GM23248 (cell line): Measurements from ENCODE around the gene PRPF18. TPM values are rescaled to one million over a fixed set of nuclear protein-coding genes. Genes with fewer than 3 reads are reported as not detected.

Experiments used
- DNase-seq: peaks from one replicate; pipeline ENCODE4 v3.0.0-alpha.2; 2015
- H2AFZ ChIP-seq: fragments of 200-600 bp; sonication (generic); 2 replicates; pipeline ENCODE4 v1.6.1; 2016; ENCODE audit warnings: antibody characterized with exemption
- H3F3A ChIP-seq: fragments of 200-600 bp; sonication (generic); 2 replicates; pipeline ENCODE4 v1.6.1; 2016; ENCODE audit warnings: mild to moderate bottlenecking, antibody characterized with exemption, mixed run types; ENCODE audit not compliant: insufficient read depth
- H3K27ac ChIP-seq: fragments of 200-600 bp; sonication (generic); 2 replicates; pipeline ENCODE4 v1.5.1; 2016; ENCODE audit warnings: mild to moderate bottlenecking
- H3K27me3 ChIP-seq: fragments of 200-600 bp; sonication (generic); replicated peaks from 2 replicates; pipeline ENCODE4 v1.6.1; 2016; ENCODE audit warnings: mild to moderate bottlenecking; ENCODE audit not compliant: insufficient read depth
- H3K36me3 ChIP-seq: fragments of 200-600 bp; sonication (generic); 2 replicates; pipeline ENCODE4 v1.6.1; 2016; ENCODE audit warnings: low read depth, mild to moderate bottlenecking
- H3K4me1 ChIP-seq: fragments of 200-600 bp; sonication (generic); 2 replicates; pipeline ENCODE4 v1.6.1; 2016; ENCODE audit warnings: mild to moderate bottlenecking; ENCODE audit not compliant: insufficient read depth
- H3K4me2 ChIP-seq: fragments of 200-600 bp; sonication (generic); one replicate; pipeline ENCODE4 v1.6.1; 2016; ENCODE audit warnings: mild to moderate bottlenecking; ENCODE audit not compliant: unreplicated experiment
- H3K4me3 ChIP-seq: fragments of 200-600 bp; sonication (generic); 2 replicates; pipeline ENCODE4 v1.5.1; 2016; ENCODE audit warnings: mild to moderate bottlenecking
- H3K79me2 ChIP-seq: fragments of 200-600 bp; sonication (generic); 2 replicates; pipeline ENCODE4 v1.6.1; 2016; ENCODE audit warnings: mild to moderate bottlenecking; ENCODE audit not compliant: insufficient read depth
- H3K9ac ChIP-seq: fragments of 200-600 bp; sonication (generic); 2 replicates; pipeline ENCODE4 v1.6.1; 2016; ENCODE audit warnings: mild to moderate bottlenecking
- H3K9me2 ChIP-seq: fragments of 200-600 bp; sonication (generic); 2 replicates; pipeline ENCODE4 v1.6.1; 2016; ENCODE audit warnings: mixed run types, mild to moderate bottlenecking, moderate library complexity; ENCODE audit not compliant: insufficient read depth
- H3K9me3 ChIP-seq: fragments of 200-600 bp; sonication (generic); one replicate; pipeline ENCODE4 v1.6.1; 2017; ENCODE audit warnings: low read depth
- H4K20me1 ChIP-seq: fragments of 200-600 bp; sonication (generic); 2 replicates; pipeline ENCODE4 v1.6.0; 2016; ENCODE audit not compliant: insufficient read depth
- EZH2 ChIP-seq: fragments of 200-600 bp; sonication (generic); IDR thresholded peaks from 2 replicates; pipeline ENCODE4 v1.6.1; 2018; ENCODE audit warnings: antibody characterized with exemption, mild to moderate bottlenecking; ENCODE audit not compliant: insufficient read depth, poor library complexity, severe bottlenecking
- EZH2phosphoT487 ChIP-seq: fragments of 200-600 bp; sonication (generic); IDR thresholded peaks from 2 replicates; pipeline ENCODE4 v1.6.1; 2018; ENCODE audit warnings: antibody characterized with exemption, moderate library complexity, mild to moderate bottlenecking, low read depth; ENCODE audit not compliant: insufficient read depth
- WGBS, 2 experiments: methylation state at CpG; one replicate each; pipeline ENCODE4 v1.1.6; 2015 to 2017; ENCODE audit warnings: low lambda C conversion rate in 2 of 2, low coverage in 1 of 2; ENCODE audit errors: missing lambda C conversion rate in 2 of 2; 5-methylcytosine and 5-hydroxymethylcytosine counted together
- in situ Hi-C: fragments of 300-500 bp; cut with MboI; formaldehyde crosslinking; loops from 2 replicates; pipeline ENCODE4 v1.15.0; 2020
- polyA plus RNA-seq: library from polyadenylated mRNA; unstranded; fragments of >200 nt; fragmentation: Nextera tagmentation; extraction: Ambion mirVana; gene quantifications from 2 replicates; pipeline ENCODE4 v1.2.1, GENCODE V29; 2016
- total RNA-seq: library from RNA; depleted of rRNA; stranded (reverse); fragments of >200 nt; shearing (Covaris generic); gene quantifications from 2 replicates; pipeline ENCODE4 v1.2.3, GENCODE V29; 2014

PRPF18 gene
- total and polyA plus RNA-seq, 2 experiments from 2014 or later, result 21.8 to 30.2 TPM

DNA sequence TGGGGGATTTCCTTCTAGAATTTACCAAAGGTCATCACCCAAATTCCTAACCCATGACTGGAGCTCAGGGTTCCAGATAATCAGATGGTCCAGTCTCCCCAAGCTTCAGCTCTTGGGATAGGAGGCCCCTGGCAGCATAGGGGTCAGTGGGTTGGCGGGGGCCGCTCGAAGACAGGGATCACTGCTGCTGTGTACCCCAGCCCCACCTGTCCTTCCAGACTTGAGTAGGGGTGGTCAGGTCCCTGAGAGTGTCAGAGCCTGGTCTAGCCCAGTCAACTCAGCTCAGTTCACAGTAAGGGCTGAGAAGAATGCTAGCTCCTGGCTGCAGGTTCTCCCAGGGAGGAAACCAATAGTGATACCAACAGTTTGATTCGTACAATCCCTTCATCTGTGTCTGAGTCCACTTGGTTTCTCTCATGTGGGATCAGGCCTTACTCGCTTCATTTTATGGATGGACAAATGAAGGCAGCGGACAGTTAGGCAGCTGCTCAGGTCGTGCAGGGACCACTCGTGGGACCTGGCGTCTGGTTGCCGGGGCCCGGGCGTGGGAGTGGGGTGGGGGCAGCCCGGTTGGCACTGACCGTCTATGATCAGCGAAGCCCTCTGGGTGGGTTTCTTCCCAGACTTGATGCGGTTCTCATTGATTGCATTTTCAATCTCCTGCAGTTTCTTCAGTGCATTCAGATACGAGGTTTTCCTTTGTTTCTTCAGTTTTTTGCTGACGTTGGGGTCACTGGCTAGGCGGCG, 78.9 kb downstream of the PRPF18 start:
- DNase-seq, result no peak
- no peak overlapping the region for H3K9ac ChIP-seq
- H3K36me3 ChIP-seq, result peaks cover 16% of the 10 kb centered on the region; the same call in 1 of the 2 replicates
- 97 to 98% methylated on average over 18 to 20 of the region's 20 CpGs for WGBS, 2 experiments
- H3K4me3 ChIP-seq, result no peak overlapping the region
- no peak overlapping the region for H2AFZ ChIP-seq
- TF ChIP-seq EZH2phosphoT487, result no peak
- TF ChIP-seq EZH2, result no peak
- H3K27me3 ChIP-seq, result no peaks in the 10 kb centered on the region
- H3K9me3 ChIP-seq, result no peaks in the 10 kb centered on the region
- H3K9me2 ChIP-seq, result no peaks in the 10 kb centered on the region
- H4K20me1 ChIP-seq, result no peaks in the 10 kb centered on the region
- peaks cover 14% of the 10 kb centered on the region for H3F3A ChIP-seq
- H3K79me2 ChIP-seq, result no peaks in the 10 kb centered on the region
- peaks cover 3% of the 10 kb centered on the region; the same call in 1 of the 2 replicates for H3K4me1 ChIP-seq
- H3K4me2 ChIP-seq, result no peak overlapping the region
- H3K27ac ChIP-seq, result no peak overlapping the region
- in situ Hi-C loops, result no loop called here

DNA sequence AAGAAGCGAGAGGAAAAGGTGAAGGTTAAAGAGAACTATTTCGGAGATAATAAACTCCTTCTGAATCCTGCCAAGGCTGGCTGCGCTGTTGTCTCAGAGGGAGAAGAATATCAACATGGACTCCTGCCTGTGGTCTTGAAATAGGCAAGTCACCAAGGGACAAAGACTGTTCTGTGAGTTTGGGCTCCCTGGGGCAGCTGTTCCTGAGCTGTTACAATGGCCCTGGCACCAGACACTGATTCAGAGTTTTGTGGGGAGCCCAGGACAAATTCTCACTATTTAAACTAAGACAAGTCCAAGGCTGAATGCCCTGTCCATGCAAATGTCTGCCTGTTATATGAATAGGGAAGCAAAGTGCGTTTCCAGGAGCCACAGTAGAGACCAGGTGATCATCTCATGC, 81.4 kb downstream of the PRPF18 start:
- Histone ChIP-seq H3F3A (peaks cover 13% of the 10 kb centered on the region; the same call in 1 of the 2 replicates), H3K36me3 (peaks cover 23% of the 10 kb centered on the region; the same call in 1 of the 2 replicates), H2AFZ (no peak overlapping the region), H3K4me3 (no peak overlapping the region), H3K4me2 (no peak overlapping the region), H4K20me1 (no peaks in the 10 kb centered on the region), H3K9ac (no peak overlapping the region), H3K27me3 (no peaks in the 10 kb centered on the region), H3K9me2 (no peaks in the 10 kb centered on the region), H3K27ac (no peak overlapping the region), H3K79me2 (no peaks in the 10 kb centered on the region), H3K4me1 (no peaks in the 10 kb centered on the region), H3K9me3 (no peaks in the 10 kb centered on the region)
- no peak for DNase-seq
- in situ Hi-C loops, result no loop called here
- TF ChIP-seq EZH2 (no peak), EZH2phosphoT487 (no peak)
- WGBS, 2 experiments, result 97 to 98% methylated on average over 4 of the region's 4 CpGs

DNA sequence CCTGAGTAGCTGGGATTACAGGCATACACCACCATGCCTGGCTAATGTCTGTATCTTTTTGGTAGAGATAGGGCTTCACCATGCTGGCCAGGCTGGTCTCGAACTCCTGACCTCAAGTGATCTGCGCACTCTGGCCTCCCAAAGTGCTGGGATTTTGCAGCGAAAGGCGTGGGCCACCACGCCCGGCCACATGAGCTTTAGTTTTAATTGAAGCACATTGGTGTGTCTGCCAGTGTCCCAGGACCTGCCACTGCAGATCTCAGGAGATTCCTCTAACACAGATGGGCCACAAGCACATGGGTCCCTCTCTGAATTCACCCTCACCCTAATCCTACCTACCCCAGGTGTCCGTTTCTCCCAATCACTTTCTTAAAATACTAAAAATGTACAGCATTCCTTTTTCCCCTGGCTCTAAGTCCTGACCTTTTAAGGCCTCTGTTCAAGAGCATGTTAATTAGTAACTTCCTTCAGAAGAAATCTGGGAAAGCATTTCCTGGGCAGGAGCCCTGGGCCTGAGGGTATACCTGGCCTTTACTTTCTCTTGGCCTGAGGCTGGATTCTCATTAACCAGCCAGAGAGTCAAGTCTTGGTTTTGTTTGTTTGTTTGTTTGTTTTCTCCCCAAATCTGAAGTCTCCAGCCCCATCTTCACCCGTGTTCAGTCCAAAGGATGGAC, 82.6 kb downstream of the PRPF18 start:
- DNase-seq, result no peak
- Histone ChIP-seq H3K9me2 (no peaks in the 10 kb centered on the region), H3K9me3 (no peaks in the 10 kb centered on the region), H2AFZ (no peak overlapping the region), H3F3A (peaks cover 8% of the 10 kb centered on the region; the same call in 1 of the 2 replicates), H3K36me3 (peaks cover 20% of the 10 kb centered on the region; the same call in 1 of the 2 replicates), H3K4me3 (no peak overlapping the region), H3K79me2 (no peaks in the 10 kb centered on the region), H3K27me3 (no peaks in the 10 kb centered on the region), H3K27ac (no peak overlapping the region), H3K9ac (no peak overlapping the region), H4K20me1 (no peaks in the 10 kb centered on the region), H3K4me2 (no peak overlapping the region), H3K4me1 (no peaks in the 10 kb centered on the region)
- WGBS, 2 experiments, result 84 to 85% methylated on average over 8 of the region's 8 CpGs
- no peak for TF ChIP-seq EZH2phosphoT487
- no peak for TF ChIP-seq EZH2
- in situ Hi-C loops, result no loop called here

DNA sequence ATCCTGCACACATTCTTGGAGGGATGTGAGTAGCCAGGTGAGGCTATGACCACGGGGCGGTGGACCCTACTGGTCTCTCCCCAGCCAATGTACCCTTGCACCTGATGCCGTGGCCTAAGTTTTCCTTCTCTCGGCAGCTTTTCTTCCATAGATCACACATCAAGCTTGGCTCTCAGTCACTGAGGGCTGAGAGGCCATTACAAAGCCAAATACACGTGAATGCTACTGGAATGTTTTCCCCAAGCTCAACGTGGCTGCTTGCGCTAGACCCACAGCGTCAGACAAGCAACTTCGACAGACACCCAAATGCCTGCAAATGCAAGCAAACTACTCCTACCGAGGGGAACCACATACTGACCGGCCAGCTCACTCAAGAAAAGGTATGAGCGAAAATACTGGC, 83.1 kb downstream of the PRPF18 start:
- Histone ChIP-seq H3K27ac (no peak overlapping the region), H3K9me3 (no peaks in the 10 kb centered on the region), H3K4me2 (no peak overlapping the region), H4K20me1 (no peaks in the 10 kb centered on the region), H3K79me2 (peaks cover 4% of the 10 kb centered on the region; the same call in 1 of the 2 replicates), H3K4me3 (no peak overlapping the region), H3K4me1 (no peaks in the 10 kb centered on the region), H3K27me3 (no peaks in the 10 kb centered on the region), H3K36me3 (peaks cover 22% of the 10 kb centered on the region; the same call in 1 of the 2 replicates), H2AFZ (no peak overlapping the region), H3K9ac (no peak overlapping the region), H3F3A (0 out of 2 replicates have a peak, but pooled peaks cover 6% of the 10 kb centered on the region), H3K9me2 (no peaks in the 10 kb centered on the region)
- no peak for DNase-seq
- 95% methylated on average over 12 of the region's 12 CpGs for WGBS, 2 experiments
- TF ChIP-seq EZH2 (no peak), EZH2phosphoT487 (no peak)
- in situ Hi-C loops, result no loop called here
